GM19372 (cell line): ENCODE results near the gene PNPLA5.
"Not testable (repeated sequence)": the region's sequence is repeated elsewhere in the genome, so short reads cannot be mapped to it uniquely, and the experiment has no call there.

Source experiments
- ATAC-seq: cut with Tn5 transposase; IDR thresholded peaks from one replicate; pipeline ENCODE4 v1.9.1; 2021; ENCODE audit warnings: mild to moderate bottlenecking, low read depth, moderate library complexity; ENCODE audit not compliant: unreplicated experiment

PNPLA5 gene

GRCh38 chr22:43903033-43903432 is 11.2 kb upstream of the PNPLA5 start:
- ATAC-seq, result not testable (repeated sequence)

GRCh38 chr22:43901976-43902643 is 10.3 kb upstream of the PNPLA5 start:
- ATAC-seq, result no peak

- ATAC-seq, result no peak
Observed at GRCh38 chr22:43900206-43900605, 8.4 kb upstream of the PNPLA5 start.

- ATAC-seq, result no peak
Observed at GRCh38 chr22:43897751-43898261, 6.0 kb upstream of the PNPLA5 start.

GRCh38 chr22:43895986-43896645 is 4.3 kb upstream of the PNPLA5 start:
- no peak for ATAC-seq

GRCh38 chr22:43894122-43894521 is 2.3 kb upstream of the PNPLA5 start:
- no peak for ATAC-seq

- no peak for ATAC-seq
Observed at GRCh38 chr22:43893266-43893665, 1.5 kb upstream of the PNPLA5 start.

GRCh38 chr22:43892183-43892894 is 526 bp upstream of the PNPLA5 start:
- ATAC-seq, result no peak

- no peak for ATAC-seq
Observed at GRCh38 chr22:43890901-43891331, 897 bp downstream of the PNPLA5 start.

GRCh38 chr22:43889860-43890253 is 2.0 kb downstream of the PNPLA5 start:
- ATAC-seq, result no peak

GRCh38 chr22:43889201-43889859 is 2.5 kb downstream of the PNPLA5 start:
- ATAC-seq, result no peak

GRCh38 chr22:43888740-43889139 is 3.1 kb downstream of the PNPLA5 start:
- ATAC-seq, result no peak

- no peak for ATAC-seq
Observed at GRCh38 chr22:43887391-43887790, 4.4 kb downstream of the PNPLA5 start.

- ATAC-seq, result no peak
Observed at GRCh38 chr22:43886231-43886630, 5.6 kb downstream of the PNPLA5 start.

- ATAC-seq, result no peak
Observed at GRCh38 chr22:43885786-43886185, 6.0 kb downstream of the PNPLA5 start.

- no peak for ATAC-seq
Observed at GRCh38 chr22:43885319-43885671, 6.5 kb downstream of the PNPLA5 start.

GRCh38 chr22:43884600-43885318 is 7.1 kb downstream of the PNPLA5 start:
- ATAC-seq, result no peak

- no peak for ATAC-seq
Observed at GRCh38 chr22:43883719-43884415, 7.9 kb downstream of the PNPLA5 start.

GRCh38 chr22:43883012-43883661 is 8.7 kb downstream of the PNPLA5 start:
- ATAC-seq, result no peak
